Measurements from ENCODE around the gene EHBP1L1. TPM values are rescaled to one million over a fixed set of nuclear protein-coding genes. Genes with fewer than 3 reads are reported as not detected.

The EHBP1L1 gene
- total and polyA plus RNA-seq, 2 of the 13 experiments (the other 11 are each of a cell fraction or from before 2014, with no cell fraction given), result 8.3 to 10.6 TPM

DNA sequence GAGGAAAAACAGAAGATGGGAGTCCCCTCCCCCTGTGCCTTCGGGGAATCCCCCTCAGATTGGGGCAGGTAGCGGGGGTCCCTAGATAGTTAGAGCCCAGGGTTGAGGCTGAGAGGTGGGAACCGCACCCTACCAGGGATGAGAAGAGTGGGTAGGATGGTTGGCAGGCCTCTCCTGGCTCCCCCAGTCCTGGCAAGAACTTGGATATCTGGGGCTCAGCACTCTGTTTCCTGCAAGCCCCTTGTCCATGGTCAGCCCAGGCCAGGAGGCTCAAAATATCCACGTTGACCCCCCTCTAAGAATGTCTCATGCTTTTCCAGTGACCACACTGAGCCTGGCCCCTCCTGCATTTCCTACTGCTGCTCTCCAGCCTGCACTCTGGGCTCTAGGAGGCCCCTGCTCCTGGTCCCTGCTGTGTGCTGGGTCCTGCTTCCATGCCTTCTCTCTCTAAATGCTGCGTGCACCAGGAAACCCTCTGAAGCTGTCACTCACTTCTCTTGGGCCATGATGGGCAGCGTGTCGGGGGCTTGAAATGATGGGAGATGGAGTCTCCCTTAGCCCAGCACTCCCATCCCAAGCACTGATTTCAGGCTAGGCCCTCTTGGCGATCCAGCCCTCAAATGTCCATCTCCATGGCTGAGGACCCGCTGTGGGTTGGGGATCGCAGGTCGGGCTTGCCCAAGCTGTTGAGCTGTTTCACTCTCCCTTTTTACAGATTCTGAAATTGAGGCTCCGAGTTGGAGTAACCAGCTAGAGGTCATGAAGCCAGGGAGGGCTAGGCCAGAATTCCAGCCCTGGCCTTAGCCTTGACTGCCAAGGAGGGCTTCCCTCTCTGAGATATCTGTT is 36.1 kb downstream of the EHBP1L1 start:
- peak overlapping the region; percentile 95 for H3K9ac ChIP-seq (ENCODE audit: insufficient read depth, low read depth, low read length)
- TF ChIP-seq, protein P1, sequence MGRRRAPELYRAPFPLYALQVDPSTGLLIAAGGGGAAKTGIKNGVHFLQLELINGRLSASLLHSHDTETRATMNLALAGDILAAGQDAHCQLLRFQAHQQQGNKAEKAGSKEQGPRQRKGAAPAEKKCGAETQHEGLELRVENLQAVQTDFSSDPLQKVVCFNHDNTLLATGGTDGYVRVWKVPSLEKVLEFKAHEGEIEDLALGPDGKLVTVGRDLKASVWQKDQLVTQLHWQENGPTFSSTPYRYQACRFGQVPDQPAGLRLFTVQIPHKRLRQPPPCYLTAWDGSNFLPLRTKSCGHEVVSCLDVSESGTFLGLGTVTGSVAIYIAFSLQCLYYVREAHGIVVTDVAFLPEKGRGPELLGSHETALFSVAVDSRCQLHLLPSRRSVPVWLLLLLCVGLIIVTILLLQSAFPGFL (CRISPR knock-in tag; IDR thresholded peaks at IDR 0.05), result no peak
- TF ChIP-seq ZNF501 (CRISPR knock-in tag; IDR thresholded peaks at IDR 0.05) (0 out of 2 replicates have a peak, but pooled peaks have one; percentile 20), ZNF747 (CRISPR knock-in tag; IDR thresholded peaks at IDR 0.05; ENCODE audit: borderline replicate concordance) (0 out of 2 replicates have a peak, but pooled peaks have one; percentile 10), LCORL (IDR thresholded peaks at IDR 0.05) (no peak), LCORL (CRISPR knock-in tag; IDR thresholded peaks at IDR 0.05) (no peak), ZFX (CRISPR knock-in tag; IDR thresholded peaks at IDR 0.05; ENCODE audit: low read depth) (peak; percentile 15; the same call in 1 of the 2 replicates), ZC3H13 (CRISPR knock-in tag; IDR thresholded peaks at IDR 0.05) (0 out of 2 replicates have a peak, but pooled peaks have one; percentile 35), ZNF207 (IDR thresholded peaks at IDR 0.05; ENCODE audit: borderline replicate concordance) (no peak), KDM2A (CRISPR knock-in tag; IDR thresholded peaks at IDR 0.05; ENCODE audit: borderline replicate concordance, low read depth) (peak; percentile 13; the same call in 1 of the 2 replicates), ZNF329 (CRISPR knock-in tag; IDR thresholded peaks at IDR 0.05; ENCODE audit: low read depth) (peak; percentile 80; the same call in 1 of the 2 replicates), CC2D1A (CRISPR knock-in tag; IDR thresholded peaks at IDR 0.05) (no peak)
- TF ChIP-seq, protein P2, sequence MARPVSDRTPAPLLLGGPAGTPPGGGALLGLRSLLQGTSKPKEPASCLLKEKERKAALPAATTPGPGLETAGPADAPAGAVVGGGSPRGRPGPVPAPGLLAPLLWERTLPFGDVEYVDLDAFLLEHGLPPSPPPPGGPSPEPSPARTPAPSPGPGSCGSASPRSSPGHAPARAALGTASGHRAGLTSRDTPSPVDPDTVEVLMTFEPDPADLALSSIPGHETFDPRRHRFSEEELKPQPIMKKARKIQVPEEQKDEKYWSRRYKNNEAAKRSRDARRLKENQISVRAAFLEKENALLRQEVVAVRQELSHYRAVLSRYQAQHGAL (CRISPR knock-in tag; IDR thresholded peaks at IDR 0.05; ENCODE audit: not compliant biosample characterization), result no peak
- TF ChIP-seq, protein P3, sequence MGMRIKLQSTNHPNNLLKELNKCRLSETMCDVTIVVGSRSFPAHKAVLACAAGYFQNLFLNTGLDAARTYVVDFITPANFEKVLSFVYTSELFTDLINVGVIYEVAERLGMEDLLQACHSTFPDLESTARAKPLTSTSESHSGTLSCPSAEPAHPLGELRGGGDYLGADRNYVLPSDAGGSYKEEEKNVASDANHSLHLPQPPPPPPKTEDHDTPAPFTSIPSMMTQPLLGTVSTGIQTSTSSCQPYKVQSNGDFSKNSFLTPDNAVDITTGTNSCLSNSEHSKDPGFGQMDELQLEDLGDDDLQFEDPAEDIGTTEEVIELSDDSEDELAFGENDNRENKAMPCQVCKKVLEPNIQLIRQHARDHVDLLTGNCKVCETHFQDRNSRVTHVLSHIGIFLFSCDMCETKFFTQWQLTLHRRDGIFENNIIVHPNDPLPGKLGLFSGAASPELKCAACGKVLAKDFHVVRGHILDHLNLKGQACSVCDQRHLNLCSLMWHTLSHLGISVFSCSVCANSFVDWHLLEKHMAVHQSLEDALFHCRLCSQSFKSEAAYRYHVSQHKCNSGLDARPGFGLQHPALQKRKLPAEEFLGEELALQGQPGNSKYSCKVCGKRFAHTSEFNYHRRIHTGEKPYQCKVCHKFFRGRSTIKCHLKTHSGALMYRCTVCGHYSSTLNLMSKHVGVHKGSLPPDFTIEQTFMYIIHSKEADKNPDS (CRISPR knock-in tag; IDR thresholded peaks at IDR 0.05), result no peak
- in situ Hi-C loops (cut with HindIII; ENCODE audit: extremely low pct_ligation_motif_present, low pct_unique_long_range_greater_than_20kb), result loop anchor here (5.0 kb wide), 1 partner anchor 35 kb away; the partner anchor contains the start of gene EHBP1L1
- no peak overlapping the region for H2AFZ ChIP-seq (ENCODE audit: low read length)
- BruUV-seq (replicated peaks), result no TSS peak
- no peaks in the 10 kb centered on the region for H3K9me3 ChIP-seq (ENCODE audit: low read length)
- CTCF ChIA-PET (ENCODE audit: low intra/inter-chr PET ratio, low total read pairs), result no interaction called here
- peaks cover 57% of the 10 kb centered on the region for H3K79me2 ChIP-seq (ENCODE audit: insufficient read depth, low read length)
- peaks cover 41% of the 10 kb centered on the region for H3K4me1 ChIP-seq (ENCODE audit: insufficient read depth, low read length)
- peak overlapping the region; percentile 31 for H3K27ac ChIP-seq (ENCODE audit: extremely low read length, insufficient read depth, low read length)
- DNase-seq (ENCODE audit: low spot score) (no peak), ATAC-seq (no peak), FAIRE-seq (no peak)
- H3K4me2 ChIP-seq (ENCODE audit: low read depth, low read length), result peak overlapping the region; percentile 96
- WGBS (ENCODE audit: low lambda C conversion rate), result 70% methylated on average over 8 of the region's 12 CpGs
- H3K36me3 ChIP-seq (replicated peaks in 1 of 2; ENCODE audit: control insufficient read depth in 1 of 2, insufficient read depth in 2 of 2, low read length in 2 of 2), result peaks cover 17 to 39% of the 10 kb centered on the region in 2 experiments; a peak in 4 of 5 replicates
- H3K4me3 ChIP-seq (replicated peaks in 1 of 3; ENCODE audit: insufficient read depth in 1 of 3, low read depth in 2 of 3, low read length in 3 of 3), result peak overlapping the region; percentile 84 to 97 (median 94)
- intact Hi-C loops (cut with micrococcal nuclease; ENCODE audit: unreplicated experiment), result no loop called here
- POLR2A ChIA-PET, result interaction anchor here (0.7 to 4.3 kb wide), 7 partner anchors 10 to 100 kb away, joined by 3 to 48 read pairs (median 4); partner anchors contain the start of genes KAT5 and SIPA1
- H3K27me3 ChIP-seq (ENCODE audit: control insufficient read depth in 1 of 2, insufficient read depth in 2 of 2, low read length in 2 of 2), result no peaks in the 10 kb centered on the region; a peak in 1 of 5 replicates
- H4K20me1 ChIP-seq (ENCODE audit: insufficient read depth, low read length), result peaks cover 23% of the 10 kb centered on the region; the same call in 1 of the 2 replicates

Data from HepG2 (cell line).